Measurements from ENCODE around the gene TICAM1.
"Not testable (repeated sequence)": the region's sequence is repeated elsewhere in the genome, so short reads cannot be mapped to it uniquely, and the experiment has no call there.

The TICAM1 gene

GRCh38 chr19:4803736-4804695, 27.5 kb downstream of the TICAM1 start:
- DNase-seq: peak; percentile 86

DNA sequence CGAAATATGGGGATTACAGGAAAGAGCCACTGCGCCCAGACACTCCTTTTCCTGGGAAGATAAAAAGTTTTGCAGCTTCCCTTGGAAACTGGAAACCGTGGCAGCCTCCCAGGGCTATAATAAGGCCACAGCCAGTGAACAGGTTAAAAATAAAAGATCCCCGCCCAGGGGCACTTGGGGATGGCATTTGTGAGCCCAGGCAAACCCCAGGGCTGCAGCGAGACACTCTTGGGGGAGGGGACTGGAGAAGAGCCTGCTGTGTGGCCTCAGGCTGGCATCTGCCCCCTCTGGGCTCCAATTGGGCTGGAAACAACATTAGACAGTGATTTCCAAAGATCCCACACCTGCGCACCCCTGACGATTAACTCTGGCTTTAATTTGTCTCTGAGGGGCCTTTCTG, 28.8 kb downstream of the TICAM1 start:
- DNase-seq: no peak

DNA sequence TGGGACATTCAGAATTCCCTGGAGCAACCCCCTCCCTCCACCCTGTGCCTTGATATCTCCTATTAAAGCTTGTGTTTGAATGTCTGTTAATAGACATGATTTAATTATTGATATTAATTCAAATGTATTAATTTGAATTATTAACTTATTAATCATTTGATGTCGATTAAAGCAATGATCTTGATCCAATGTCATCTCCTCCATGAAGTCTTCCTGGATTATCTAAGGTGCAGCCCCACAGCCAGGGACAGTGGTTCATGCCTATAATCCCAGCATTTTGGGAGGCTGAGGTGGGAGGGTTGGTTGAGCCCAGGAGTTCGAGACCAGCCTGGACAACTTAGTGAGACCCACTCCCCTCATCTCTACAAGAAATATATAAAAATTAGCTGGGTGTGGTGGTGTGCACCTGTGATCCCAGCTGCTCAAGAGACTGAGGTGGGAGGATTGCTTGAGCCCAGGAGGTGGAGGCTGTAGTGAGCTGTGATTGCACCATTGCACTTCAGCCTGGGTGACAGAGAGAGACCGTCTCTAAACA, 30.4 kb downstream of the TICAM1 start:
- no peak for DNase-seq

- no peak for DNase-seq
Observed at GRCh38 chr19:4800591-4801081, 30.9 kb downstream of the TICAM1 start.

- DNase-seq: no peak
Observed at GRCh38 chr19:4795400-4795799, 36.1 kb downstream of the TICAM1 start.

GRCh38 chr19:4794971-4795370, 36.5 kb downstream of the TICAM1 start:
- DNase-seq: no peak

- not testable (repeated sequence) for DNase-seq
Observed at GRCh38 chr19:4793278-4793677, 38.2 kb downstream of the TICAM1 start.

DNA sequence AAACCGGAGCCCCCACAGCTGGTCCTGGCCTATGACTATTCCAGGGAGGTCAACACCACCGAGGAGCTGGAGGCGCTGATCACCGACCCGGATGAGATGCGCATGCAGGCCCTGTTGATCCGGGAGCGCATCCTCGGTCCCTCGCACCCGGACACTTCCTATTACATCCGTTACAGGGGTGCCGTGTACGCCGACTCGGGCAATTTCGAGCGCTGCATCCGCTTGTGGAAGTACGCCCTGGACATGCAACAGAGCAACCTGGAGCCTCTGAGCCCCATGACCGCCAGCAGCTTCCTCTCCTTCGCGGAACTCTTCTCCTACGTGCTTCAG, 38.7 kb downstream of the TICAM1 start:
- DNase-seq: not testable (repeated sequence)

GRCh38 chr19:4792019-4792865, 39.3 kb downstream of the TICAM1 start:
- not testable (repeated sequence) for DNase-seq

- peak; percentile 100 for DNase-seq
Observed at GRCh38 chr19:4791183-4792018, 40.1 kb downstream of the TICAM1 start, which contains the start of gene FEM1A. FEM1A (plus strand) TSS chr19:4791734; CDS start chr19:4791855, 121 bp downstream.

- DNase-seq: not testable (repeated sequence)
Observed at GRCh38 chr19:4786412-4787016, 45.0 kb downstream of the TICAM1 start.

- no peak for DNase-seq
Observed at GRCh38 chr19:4781801-4782200, 49.7 kb downstream of the TICAM1 start.

DNA sequence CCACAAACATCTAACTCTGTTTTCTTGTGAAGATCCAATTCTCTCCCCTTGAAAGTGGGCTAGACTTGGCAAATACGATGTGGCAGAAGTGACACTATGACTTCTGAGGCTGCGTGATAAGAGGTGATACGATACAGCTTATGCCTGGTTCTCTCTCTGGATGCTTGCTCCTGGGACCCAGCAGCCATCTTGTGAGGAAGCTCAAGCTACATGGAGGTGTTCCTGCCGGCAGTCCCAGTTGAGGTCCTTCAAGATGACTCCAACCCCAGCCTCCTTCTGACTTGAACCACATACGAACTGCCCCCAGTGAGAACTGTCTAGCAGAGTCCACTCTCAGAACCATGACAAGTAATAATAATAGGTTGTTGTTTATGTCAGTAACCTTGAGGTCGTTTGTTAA, 50.7 kb downstream of the TICAM1 start:
- DNase-seq: no peak

GRCh38 chr19:4778124-4778523, 53.4 kb downstream of the TICAM1 start:
- DNase-seq: not testable (repeated sequence)

- no peak for DNase-seq
Observed at GRCh38 chr19:4776436-4777211, 54.9 kb downstream of the TICAM1 start.

GRCh38 chr19:4775627-4776152, 55.8 kb downstream of the TICAM1 start:
- no peak for DNase-seq

DNA sequence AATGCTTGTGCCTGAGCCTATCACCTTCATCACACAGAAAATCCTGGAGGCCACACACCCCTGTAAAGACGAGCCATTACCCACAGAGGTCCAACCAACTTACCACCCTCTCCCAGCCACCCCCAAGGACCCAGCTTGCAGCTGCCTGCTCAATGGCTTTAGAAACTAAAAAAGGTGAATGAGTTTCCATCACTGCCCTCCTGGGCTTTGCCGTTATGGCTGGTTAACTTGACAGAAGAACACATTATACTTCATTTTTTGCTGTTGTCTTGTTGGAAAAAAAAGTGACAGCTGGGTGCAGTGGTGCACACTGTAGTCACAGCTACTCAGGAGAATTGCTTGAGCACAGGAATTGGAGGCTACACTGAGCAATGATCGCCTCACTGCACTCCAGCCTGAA, 57.4 kb downstream of the TICAM1 start:
- DNase-seq: no peak

GRCh38 chr19:4773047-4773640, 58.4 kb downstream of the TICAM1 start:
- no peak for DNase-seq

DNA sequence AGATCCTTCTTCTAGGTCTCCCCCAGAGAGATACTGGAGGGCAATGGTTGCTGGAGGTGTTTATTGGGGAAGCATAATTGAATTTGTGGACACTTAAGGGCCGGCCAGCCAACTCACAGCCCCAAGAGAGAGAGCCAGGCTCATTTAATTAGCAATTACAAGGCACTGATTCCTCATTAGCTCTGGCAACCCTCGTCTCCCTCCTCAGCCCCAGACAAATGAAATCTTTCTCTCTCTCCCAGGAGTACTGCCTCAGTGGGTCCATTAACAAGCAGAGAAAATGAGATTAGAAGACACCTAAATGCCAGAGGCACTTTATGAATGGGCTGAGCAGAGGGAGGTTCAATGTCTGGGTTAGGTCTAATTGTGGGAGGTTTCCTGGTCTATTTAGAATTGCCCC, 58.9 kb downstream of the TICAM1 start:
- DNase-seq: no peak

Data from NCI-H82 (cell line).